Upper lobe of left lung (tissue), 6 donors: ENCODE measurements around the gene FOCAD. TPM values are rescaled to one million over a fixed set of nuclear protein-coding genes. Genes with fewer than 3 reads are reported as not detected.
A peak's percentile ranks its signal among the peaks of the same experiment; 100 is the strongest.
"Not testable (repeated sequence)": the region's sequence is repeated elsewhere in the genome, so short reads cannot be mapped to it uniquely, and the experiment has no call there.

Experiments
- ATAC-seq, 2 donors: fragments of 200-7000 bp; cut with Tn5 transposase; one replicate each; pipeline ENCODE4 v1.9.1; 2022; ENCODE audit warnings: mild to moderate bottlenecking in 2 of 2, moderate library complexity in 2 of 2; ENCODE audit not compliant: low FRiP score in 2 of 2
- DNase-seq, 2 donors: peaks; one replicate each; pipeline ENCODE4 v3.0.0-alpha.2; 2019 to 2020
- H3K27ac ChIP-seq, 4 donors: fragments of 200-600 bp; sonication (generic); one replicate each; pipeline ENCODE4 v1.5.1; 2016 to 2019
- H3K27me3 ChIP-seq, 4 donors: fragments of 200-600 bp; sonication (generic); one replicate each; pipeline ENCODE4 v1.5.1; 2017 to 2019
- H3K36me3 ChIP-seq, 4 donors: fragments of 200-600 bp; sonication (generic); one replicate each; pipeline ENCODE4 v1.5.1; 2016 to 2019
- H3K4me1 ChIP-seq, 4 donors: fragments of 200-600 bp; sonication (generic); one replicate each; pipeline ENCODE4 v1.5.1; 2018 to 2019
- H3K4me3 ChIP-seq, 4 donors: fragments of 200-600 bp; sonication (generic); one replicate each; pipeline ENCODE4 v1.5.1; 2017 to 2019; ENCODE audit warnings: mild to moderate bottlenecking in 2 of 4, moderate library complexity in 1 of 4
- H3K9me3 ChIP-seq, 4 donors: fragments of 200-600 bp; sonication (generic); one replicate each; pipeline ENCODE4 v1.5.1; 2018 to 2019
- CTCF ChIP-seq, 6 experiments: fragments of 450-650 bp in 4 of 6; fragments of 200-600 bp in 2 of 6; sonication (generic) in 2 of 6; IDR thresholded peaks; one replicate each; pipeline ENCODE4 v1.5.1; 2016 to 2019; ENCODE audit warnings: antibody characterized with exemption in 6 of 6
- EP300 ChIP-seq, 4 donors: sonication (generic); formaldehyde crosslinking; IDR thresholded peaks; one replicate each; pipeline ENCODE4 v1.5.1; 2017; ENCODE audit warnings: antibody characterized with exemption in 4 of 4, control low read depth in 2 of 4
- POLR2A ChIP-seq, 4 donors: fragments of 450-650 bp; IDR thresholded peaks; one replicate each; pipeline ENCODE4 v1.5.1; 2016 to 2017; ENCODE audit warnings: antibody characterized with exemption in 4 of 4, mild to moderate bottlenecking in 2 of 4
- POLR2AphosphoS5 ChIP-seq, 2 donors: sonication (generic); formaldehyde crosslinking; IDR thresholded peaks; one replicate each; pipeline ENCODE4 v1.5.1; 2017; ENCODE audit warnings: antibody characterized with exemption in 2 of 2
- WGBS, 2 donors: methylation state at CpG; one replicate each; pipeline ENCODE4 v1.1.5; 2017 to 2018; 5-methylcytosine and 5-hydroxymethylcytosine counted together
- total RNA-seq, 6 donors: library from RNA; depleted of rRNA in 4 of 6; stranded (reverse); fragments of >200 nt in 4 of 6; gene quantifications; one replicate each; pipeline versions ENCODE4 v1.1.0 to v1.2.1, GENCODE V29; 2016 to 2021
- donor health status: DM: no; HTN: no; CAD: no; lungs with moderate emphysema.
- donor health status: DM: no; HTN: yes; CAD: no; lungs with severe emphysema.

FOCAD gene
- total RNA-seq, 6 donors from 2014 or later: 21.0 to 83.8 (median 28.3) TPM

- peaks cover 0 to 18% (median 2%) of the 10 kb centered on the region in 4 donors for H3K36me3 ChIP-seq
- H3K4me3 ChIP-seq: no peak overlapping the region
- H3K4me1 ChIP-seq: no peaks in the 10 kb centered on the region
- ATAC-seq: no peak
- H3K27me3 ChIP-seq: no peaks in the 10 kb centered on the region
- TF ChIP-seq POLR2A (IDR thresholded peaks at IDR 0.05) (no peak), EP300 (IDR thresholded peaks at IDR 0.05) (no peak), POLR2AphosphoS5 (IDR thresholded peaks at IDR 0.05) (no peak), CTCF (IDR thresholded peaks at IDR 0.05) (no peak)
- H3K27ac ChIP-seq: no peak overlapping the region
- H3K9me3 ChIP-seq: no peaks in the 10 kb centered on the region
- DNase-seq: no peak
- WGBS, 2 donors: 98 to 100% methylated on average over 2 of the region's 2 CpGs
Observed at GRCh38 chr9:20950707-20951106, 266.6 kb downstream of the FOCAD start.

GRCh38 chr9:20962536-20963225 lies 278.6 kb downstream of the FOCAD start:
- H3K36me3 ChIP-seq: no peaks in the 10 kb centered on the region
- DNase-seq (no peak), ATAC-seq (no peak)
- H3K4me3 ChIP-seq: no peak overlapping the region
- no peak overlapping the region for H3K27ac ChIP-seq
- H3K9me3 ChIP-seq: no peaks in the 10 kb centered on the region
- TF ChIP-seq EP300 (IDR thresholded peaks at IDR 0.05): no peak
- no peak for TF ChIP-seq POLR2AphosphoS5 (IDR thresholded peaks at IDR 0.05)
- no peak for TF ChIP-seq CTCF (IDR thresholded peaks at IDR 0.05)
- TF ChIP-seq POLR2A (IDR thresholded peaks at IDR 0.05): no peak
- H3K27me3 ChIP-seq: no peaks in the 10 kb centered on the region
- 81 to 83% methylated on average over 4 of the region's 4 CpGs for WGBS, 2 donors
- no peaks in the 10 kb centered on the region for H3K4me1 ChIP-seq

- H3K36me3 ChIP-seq: peaks cover 0 to 9% (median 6%) of the 10 kb centered on the region in 4 donors
- TF ChIP-seq POLR2AphosphoS5 (IDR thresholded peaks at IDR 0.05) (no peak), CTCF (IDR thresholded peaks at IDR 0.05) (no peak), EP300 (IDR thresholded peaks at IDR 0.05) (no peak), POLR2A (IDR thresholded peaks at IDR 0.05) (no peak)
- 100% methylated on average over 1 of the region's 1 CpG for WGBS, 2 donors
- ATAC-seq (no peak), DNase-seq (no peak)
- H3K27ac ChIP-seq: no peak overlapping the region
- H3K27me3 ChIP-seq: no peaks in the 10 kb centered on the region
- no peaks in the 10 kb centered on the region for H3K9me3 ChIP-seq
- no peaks in the 10 kb centered on the region for H3K4me1 ChIP-seq
- no peak overlapping the region for H3K4me3 ChIP-seq
Observed at GRCh38 chr9:20972684-20973083, 288.6 kb downstream of the FOCAD start.

- not testable (repeated sequence) for H3K4me3 ChIP-seq, DNase-seq, H3K36me3 ChIP-seq, H3K9me3 ChIP-seq, H3K27me3 ChIP-seq, ATAC-seq, H3K4me1 ChIP-seq
- H3K27ac ChIP-seq: peak overlapping the region in 2 of 4 donors; percentile 23 to 67
- WGBS, 2 donors: 72 to 84% methylated on average over 2 of the region's 2 CpGs
Observed at GRCh38 chr9:20973246-20973947, 289.3 kb downstream of the FOCAD start.

- DNase-seq, H3K36me3 ChIP-seq, H3K27me3 ChIP-seq, H3K4me3 ChIP-seq, ATAC-seq, H3K9me3 ChIP-seq, H3K4me1 ChIP-seq: not testable (repeated sequence)
- H3K27ac ChIP-seq: peak overlapping the region in 2 of 4 donors; percentile 23 to 67
- 65 to 71% methylated on average over 2 of the region's 2 CpGs for WGBS, 2 donors
Observed at GRCh38 chr9:20974191-20974938, 290.3 kb downstream of the FOCAD start.
